GM21737 (cell line): ENCODE measurements around the gene ID3.

Experiments used
- ATAC-seq: cut with Tn5 transposase; IDR thresholded peaks from one replicate; pipeline ENCODE4 v1.9.1; 2021; ENCODE audit warnings: mild to moderate bottlenecking, moderate library complexity; ENCODE audit not compliant: unreplicated experiment

The ID3 gene

GRCh38 chr1:23566304-23566703, 7.0 kb upstream of the ID3 start:
- no peak for ATAC-seq

- no peak for ATAC-seq
Observed at GRCh38 chr1:23565776-23566175, 6.5 kb upstream of the ID3 start.

- ATAC-seq, result no peak
Observed at GRCh38 chr1:23564529-23565122, 5.3 kb upstream of the ID3 start.

- no peak for ATAC-seq
Observed at GRCh38 chr1:23563755-23564374, 4.6 kb upstream of the ID3 start.

- no peak for ATAC-seq
Observed at GRCh38 chr1:23563003-23563402, 3.7 kb upstream of the ID3 start.

GRCh38 chr1:23562137-23562876, 3.0 kb upstream of the ID3 start:
- no peak for ATAC-seq

GRCh38 chr1:23561813-23562100, 2.5 kb upstream of the ID3 start:
- no peak for ATAC-seq

- ATAC-seq, result no peak
Observed at GRCh38 chr1:23561076-23561812, 1.9 kb upstream of the ID3 start.

GRCh38 chr1:23559985-23560741, 862 bp upstream of the ID3 start:
- ATAC-seq, result no peak

- ATAC-seq, result no peak
Observed at GRCh38 chr1:23558872-23559135, 497 bp downstream of the ID3 start.

- no peak for ATAC-seq
Observed at GRCh38 chr1:23558140-23558871, 995 bp downstream of the ID3 start.

GRCh38 chr1:23557471-23558124, 1.7 kb downstream of the ID3 start:
- no peak for ATAC-seq

- ATAC-seq, result no peak
Observed at GRCh38 chr1:23556635-23557470, 2.4 kb downstream of the ID3 start.

- no peak for ATAC-seq
Observed at GRCh38 chr1:23555986-23556634, 3.2 kb downstream of the ID3 start.

GRCh38 chr1:23555270-23555985, 3.9 kb downstream of the ID3 start:
- no peak for ATAC-seq

- peak; percentile 55 for ATAC-seq
Observed at GRCh38 chr1:23554481-23555269, 4.6 kb downstream of the ID3 start.

- ATAC-seq, result no peak
Observed at GRCh38 chr1:23554127-23554480, 5.2 kb downstream of the ID3 start.
